ENCODE data around the gene CNN3. TPM values are rescaled to one million over a fixed set of nuclear protein-coding genes. Genes with fewer than 3 reads are reported as not detected.

Gene CNN3
- 197 TPM for total RNA-seq

DNA sequence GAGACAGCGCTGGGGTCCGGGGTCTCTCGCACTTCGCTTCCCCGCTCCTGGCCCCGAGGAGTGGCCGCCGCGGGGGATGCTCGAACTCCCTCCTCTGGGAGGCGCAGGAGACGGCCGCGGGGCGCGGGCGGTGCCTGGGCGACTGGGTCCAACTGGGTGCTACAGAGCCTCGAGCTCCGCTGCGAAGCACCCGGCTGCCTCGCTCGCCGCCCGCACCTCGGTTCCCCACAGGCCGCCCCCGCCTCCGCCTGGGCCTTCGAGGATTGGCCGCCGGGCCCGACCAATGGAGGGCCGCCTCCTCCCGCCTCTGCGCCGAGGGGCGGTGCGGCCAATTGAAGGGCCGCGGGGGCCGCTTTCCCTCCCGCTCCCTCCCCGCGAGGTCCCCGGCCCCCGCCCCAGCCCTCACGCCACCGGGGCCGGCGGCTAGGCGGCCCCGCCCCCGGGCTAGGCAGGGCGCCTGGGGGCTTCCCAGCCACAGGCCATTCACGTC is at the start of gene CNN3:
Gene CNN3 (minus strand): TSS at position 196 of the 490 bp plus-strand sequence. CDS start 216 bp downstream, outside the sequence.
- DNase-seq: peak; percentile 92

DNA sequence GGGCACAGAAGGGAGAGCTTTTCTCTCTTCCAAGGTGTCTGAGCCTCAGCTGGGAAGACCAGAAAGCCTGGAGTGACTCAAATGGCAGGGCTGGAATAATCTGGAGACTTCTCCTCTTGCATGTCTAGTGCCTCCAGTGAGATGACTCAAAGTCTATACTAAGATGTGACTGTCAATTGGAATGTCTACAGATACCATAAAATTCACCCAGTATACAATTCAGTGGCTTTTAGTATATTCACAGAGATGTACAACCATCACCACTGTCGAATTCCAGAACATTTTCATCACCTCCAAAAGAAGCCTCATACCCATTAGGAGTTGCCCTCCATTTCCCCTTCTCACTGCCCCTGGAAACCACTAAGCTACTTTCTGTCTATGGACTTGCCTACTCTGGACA is 47.9 kb upstream of the CNN3 start:
- peak; percentile 67 for DNase-seq

DNA sequence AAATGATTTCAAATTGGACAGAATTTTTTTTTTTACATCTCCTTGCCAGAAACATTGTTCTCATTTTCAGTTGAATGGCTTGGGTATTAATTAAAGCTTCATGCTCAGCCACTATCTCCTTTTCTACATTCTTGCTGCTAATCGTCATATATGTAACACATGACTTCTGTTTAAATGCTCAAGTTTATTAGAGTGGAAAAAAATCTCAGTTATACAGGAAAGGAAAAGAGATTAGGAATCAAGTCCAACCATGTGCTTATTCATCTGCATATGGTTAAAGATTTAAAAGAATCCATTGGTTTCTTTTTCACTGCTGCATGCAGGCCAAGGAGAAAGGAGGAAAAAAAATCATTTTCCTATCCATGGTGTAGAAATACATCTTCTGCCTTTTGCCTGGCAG is 47.3 kb upstream of the CNN3 start:
- peak; percentile 94 for DNase-seq

DNA sequence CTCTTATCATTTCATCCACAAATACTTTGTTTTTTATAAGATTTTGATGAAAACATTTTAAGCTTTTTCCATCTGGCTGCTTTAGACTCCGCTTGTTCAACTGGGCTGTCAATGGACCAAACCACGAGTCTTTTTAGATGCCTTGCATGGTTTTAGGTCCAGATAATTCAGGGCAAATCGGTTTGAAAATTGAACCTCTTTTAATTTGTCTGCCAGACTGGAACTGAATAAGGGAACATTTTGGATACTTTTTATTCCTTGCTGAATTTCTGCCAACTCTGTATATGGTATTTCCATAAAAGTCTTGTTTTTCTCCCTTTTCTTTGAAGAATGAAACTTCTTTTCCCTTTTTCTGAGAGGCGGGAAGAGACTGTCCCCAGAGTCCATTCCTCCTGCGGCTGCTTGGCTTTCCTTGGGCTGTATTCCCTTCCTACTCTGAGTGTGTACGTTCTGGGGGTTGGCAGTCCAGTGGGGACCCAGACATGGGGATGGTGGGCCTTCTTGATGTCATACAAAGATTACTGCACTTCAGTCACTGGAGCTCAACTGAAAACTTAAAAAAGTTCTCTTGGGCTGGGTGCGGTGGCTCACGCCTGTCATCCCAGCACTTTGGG is 46.5 kb upstream of the CNN3 start:
- peak; percentile 54 for DNase-seq

DNA sequence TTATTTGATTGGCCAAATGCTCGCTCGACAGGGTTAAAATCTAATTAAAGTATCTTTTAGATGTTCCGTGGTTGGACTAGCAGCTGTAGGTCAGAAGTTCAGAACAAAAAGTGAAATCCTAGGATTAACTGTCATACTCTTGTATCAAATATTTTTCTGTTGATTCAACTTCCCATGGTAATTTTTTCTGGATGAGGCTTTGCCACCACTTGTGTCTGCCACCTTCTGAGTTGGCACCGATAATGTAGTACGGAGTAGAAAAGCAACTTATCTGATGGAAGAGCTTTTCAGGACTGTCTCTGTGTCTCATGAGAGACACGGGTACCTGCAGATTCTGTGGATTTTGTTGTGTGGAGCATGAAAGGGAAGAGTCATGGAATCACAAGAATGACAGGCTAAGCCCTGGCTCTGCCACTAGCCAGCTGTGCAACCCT is 44.6 kb upstream of the CNN3 start:
- DNase-seq: no peak

DNA sequence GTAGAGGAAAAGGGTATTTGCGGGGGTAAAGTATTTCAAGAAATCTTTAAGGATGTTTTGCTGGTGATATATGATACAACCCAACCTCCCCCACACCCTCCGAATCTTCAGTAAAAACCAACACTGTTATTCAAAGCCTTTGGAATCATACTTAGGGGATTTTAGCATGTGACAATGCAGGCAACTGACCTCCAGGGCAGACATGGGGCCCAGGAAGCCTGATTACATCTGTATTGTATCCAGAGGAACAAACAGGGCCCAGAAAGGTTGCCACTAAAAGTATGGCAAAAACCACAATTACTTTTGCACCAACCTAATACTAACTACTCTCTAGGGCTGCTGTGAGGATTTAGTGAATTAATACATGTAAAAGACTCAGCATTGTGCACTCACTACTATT is 43.9 kb upstream of the CNN3 start:
- DNase-seq: no peak

DNA sequence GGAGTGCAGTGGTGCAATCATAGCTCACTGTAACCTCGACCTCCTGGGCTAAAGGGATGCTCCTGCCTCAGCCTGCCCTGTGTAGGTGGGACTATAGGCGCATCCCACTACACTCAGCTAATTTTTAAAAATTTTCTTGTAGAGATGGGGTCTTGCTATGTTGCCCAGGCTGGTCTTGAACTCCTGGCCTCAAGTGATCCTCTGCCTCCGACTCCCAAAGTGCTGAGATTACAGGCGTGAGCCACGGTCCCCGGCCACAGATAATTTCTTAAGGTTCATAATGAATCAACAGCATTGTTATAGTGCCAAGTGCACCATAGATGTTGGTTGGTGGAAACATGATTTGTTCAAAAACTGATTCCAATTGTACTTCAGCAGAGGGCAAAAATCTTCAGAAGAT is 42.2 kb upstream of the CNN3 start:
- DNase-seq: no peak

DNA sequence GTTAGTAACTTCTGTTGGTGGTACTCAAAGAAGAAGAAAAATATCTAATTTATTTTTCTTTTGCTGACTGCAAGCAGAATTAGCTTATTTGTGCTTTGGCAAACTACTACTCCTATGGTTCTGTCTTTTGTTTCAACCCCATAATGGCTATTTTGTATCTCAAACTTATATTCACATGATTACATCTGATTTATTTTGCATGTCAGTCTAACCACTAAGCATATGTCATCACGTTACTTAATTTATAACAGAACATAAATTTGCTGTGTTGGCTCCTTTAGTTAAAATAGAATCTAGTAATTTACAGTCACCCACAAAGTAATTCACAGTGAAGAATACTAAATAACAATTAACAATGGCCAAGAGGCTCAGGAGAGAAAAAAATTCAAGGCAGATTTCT is 39.1 kb upstream of the CNN3 start:
- no peak for DNase-seq

DNA sequence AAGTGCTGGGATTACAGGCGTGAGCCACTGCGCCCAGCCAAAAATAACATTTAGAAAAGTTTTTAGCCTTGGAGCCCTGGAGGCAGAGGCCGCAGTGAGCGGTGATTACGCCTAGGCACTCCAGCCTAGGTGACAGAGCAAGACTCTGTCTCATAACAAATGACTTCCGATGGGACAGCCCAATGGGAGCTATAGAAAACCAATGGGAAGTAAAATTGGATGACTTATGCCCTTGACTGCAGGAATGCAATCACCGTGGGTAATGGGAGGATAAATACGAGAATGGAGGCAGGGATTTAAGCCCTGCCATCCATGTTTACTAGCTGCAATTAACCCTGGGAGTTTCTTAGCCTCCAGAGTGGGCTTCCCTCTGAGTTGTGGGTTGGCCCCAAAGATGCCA is 37.0 kb upstream of the CNN3 start:
- DNase-seq: no peak

DNA sequence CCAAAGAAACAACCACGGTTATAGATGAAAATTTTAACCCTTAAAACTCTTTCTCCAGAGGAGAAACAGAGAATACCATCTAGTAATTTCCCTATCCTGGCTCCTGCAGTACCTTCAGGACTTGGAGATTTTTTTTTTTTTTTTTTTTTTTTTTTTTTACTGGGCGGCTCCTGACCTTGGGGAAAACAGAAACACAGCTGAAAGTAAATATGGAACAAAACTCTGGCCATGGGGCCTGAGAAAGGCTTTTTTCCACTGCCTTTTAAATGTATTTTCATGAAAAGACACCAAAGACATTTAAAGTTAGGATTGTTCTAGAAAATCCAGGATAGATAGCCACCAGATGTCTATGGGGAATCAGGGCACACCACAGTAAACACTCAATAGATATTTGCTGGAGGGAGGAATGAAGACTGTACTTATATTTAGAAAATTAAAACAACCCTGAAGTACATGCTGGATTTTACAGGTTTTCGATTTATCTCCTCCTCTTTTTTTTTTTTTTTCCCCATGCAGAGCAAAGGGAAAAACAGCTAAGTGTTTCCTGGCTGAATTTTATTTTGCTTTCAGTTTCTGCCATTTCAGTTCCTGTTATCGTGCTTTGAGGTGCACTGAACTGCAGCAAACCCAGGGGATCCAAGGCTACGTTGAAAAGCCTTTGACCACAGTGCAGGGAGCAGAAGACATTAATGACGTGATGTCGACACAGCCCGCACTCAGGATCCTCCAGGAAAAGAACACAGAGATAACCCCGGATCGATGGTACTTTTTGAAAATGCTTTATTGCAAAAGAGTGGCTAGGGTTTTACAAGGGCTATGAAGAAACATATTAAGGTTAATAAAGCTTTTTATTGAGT is 35.7 kb upstream of the CNN3 start:
- DNase-seq: peak; percentile 27

DNA sequence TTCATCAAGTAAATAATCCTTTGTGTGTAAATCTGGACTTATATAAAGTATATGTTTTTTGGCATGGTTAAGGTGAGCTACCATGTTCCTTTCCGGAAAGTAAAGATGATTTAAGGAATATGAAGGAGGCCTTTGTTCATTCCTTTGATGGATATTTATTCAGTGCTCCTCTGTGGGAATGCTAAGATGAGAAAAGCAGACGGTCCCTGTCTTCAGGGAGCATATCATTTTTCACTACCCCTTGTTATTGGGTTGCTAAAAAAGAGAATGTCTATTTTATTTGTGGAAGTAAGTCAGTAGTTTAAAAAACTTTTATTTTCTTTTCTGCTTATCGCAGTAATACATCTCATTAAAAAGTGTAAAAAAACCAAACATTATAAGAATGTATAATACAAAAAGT is 35.1 kb upstream of the CNN3 start:
- DNase-seq: no peak

DNA sequence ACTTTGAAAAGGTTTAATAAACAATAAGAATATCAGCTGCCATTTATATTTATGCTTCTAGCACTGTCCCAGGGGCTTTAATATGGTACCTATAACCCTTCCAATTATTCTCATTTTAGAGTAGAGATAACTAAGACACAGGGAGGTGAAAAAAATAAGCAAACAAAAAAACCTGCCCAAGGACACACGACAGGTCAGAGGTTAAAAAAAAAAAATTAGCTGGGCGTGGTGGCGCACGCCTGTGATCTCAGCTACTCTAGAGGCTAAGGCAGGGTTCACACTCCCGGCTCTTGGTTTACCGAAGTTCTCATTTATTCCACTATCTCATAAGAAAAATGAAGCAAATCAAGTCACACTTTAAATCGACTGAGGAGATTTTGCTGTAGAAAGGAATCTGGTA is 34.7 kb upstream of the CNN3 start:
- DNase-seq: no peak

DNA sequence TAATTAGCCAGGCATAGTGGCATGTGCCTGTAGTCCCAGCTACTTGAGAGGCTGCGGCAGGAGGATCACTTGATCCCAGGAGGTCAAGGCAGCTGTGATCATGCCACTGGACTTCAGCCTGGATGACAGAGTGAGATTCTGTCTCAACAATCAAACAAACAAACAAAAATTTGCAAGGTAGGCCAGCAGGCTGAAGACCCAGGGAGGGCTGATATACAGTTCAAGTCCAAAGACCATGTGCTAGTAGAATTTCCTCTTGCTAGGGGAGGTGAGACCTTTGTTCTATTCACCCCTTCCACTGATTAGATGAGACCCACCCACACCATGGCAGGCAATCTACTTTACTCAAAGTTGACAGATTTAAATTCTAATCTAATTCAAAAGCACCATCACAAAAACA is 31.2 kb upstream of the CNN3 start:
- no peak for DNase-seq

DNA sequence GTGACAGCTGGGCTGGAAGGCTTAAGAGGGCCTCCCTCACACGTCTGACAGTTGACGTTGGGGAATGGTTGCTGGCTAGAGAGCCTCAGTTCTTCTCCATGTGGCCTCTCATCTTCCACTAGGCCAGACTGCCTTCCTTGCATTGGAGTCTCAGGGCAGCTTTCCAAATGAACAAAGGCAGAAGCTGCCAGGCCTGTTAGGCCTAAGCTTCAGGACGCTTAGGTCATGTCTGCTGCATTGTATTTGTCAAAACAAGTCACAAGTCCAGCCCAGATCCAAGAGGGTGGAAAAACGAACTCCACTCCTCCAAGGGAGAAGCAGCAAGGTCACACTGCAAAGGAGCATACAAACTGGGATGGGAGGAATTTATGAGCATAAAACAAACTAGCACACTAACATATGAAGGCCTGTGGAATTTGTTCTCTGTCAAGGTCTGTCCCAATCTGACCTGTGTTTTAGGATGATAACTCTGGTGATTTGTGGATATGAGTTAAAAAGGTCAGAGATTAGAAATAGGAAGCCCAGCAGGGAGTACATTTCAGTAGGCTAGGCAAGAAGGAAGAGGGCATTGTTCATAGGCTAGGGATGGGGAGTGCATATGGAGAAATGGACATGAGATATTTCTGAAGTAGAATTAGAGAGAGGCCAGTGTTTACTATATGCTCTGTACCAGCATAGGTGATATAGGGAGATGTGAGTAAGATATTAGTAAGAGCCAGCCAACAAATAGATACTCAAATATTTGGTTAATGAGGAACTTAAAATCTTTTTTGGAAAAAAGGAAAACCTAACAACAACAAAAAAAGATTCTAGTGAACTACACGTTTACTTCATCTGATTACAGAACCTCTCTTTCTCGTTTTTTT is 29.1 kb upstream of the CNN3 start:
- DNase-seq: peak; percentile 47

DNA sequence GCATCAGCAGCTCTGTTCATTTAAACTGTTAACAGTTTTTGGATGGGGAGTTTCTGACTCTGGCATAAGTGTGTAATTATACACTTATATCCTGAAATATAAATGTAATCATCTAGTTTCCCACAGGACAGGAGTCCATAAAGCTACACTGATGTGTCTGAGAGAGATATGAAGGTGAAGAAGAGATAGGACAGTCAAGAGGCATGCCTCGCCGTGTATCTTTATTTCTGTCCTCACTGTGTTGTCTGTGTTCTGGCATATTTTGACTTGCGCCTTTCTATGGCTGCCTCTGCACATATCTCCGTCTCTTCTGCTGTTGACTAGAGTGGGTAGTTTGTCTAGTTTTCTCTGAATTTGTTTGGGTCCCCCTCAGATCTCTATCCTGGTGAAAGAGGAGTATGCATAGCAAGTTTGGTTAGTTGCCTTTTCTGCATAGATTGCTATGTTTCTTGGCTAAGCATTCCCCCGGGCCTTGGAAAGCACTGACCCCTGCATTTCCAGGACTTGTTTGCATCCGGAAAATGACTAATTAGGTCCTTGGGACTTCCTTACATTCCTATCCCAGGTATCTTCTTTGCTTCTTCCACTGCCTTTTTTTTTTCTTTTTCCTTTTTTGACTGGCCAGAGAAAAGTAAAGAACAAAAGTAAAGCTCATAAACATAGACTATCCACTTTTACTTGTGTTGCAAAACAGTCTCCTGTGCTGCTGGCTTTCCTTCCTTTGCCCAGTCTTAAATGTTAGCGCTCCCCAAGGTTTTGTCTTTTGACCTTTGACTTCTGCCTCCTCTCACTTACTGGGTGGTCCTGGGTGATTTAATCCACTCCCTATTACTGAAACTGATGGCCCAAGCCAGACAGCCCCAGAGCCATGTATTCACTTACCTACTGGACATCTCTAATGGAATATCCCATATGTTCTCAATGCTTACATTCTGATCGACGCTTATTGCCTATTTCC is 27.6 kb upstream of the CNN3 start:
- no peak for DNase-seq

DNA sequence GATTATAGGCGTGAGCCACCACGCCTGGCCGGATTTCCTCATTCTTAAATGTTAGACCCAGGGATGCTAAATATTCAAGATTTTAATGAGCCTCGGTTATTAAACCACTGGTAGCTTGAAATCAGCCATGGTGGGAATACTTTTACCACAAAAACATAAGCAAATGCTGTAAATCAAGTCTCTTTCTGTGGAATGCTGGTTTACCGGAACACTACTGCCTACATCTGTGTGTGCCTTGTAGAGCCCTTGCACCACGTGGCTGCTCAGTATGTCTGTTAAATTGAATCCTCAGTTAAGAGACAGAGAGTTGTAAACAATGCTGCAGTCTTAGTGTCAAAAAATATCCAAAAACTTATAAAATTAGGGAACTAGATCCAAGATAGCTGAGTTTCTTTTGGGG is 26.8 kb upstream of the CNN3 start:
- DNase-seq: peak; percentile 36

DNA sequence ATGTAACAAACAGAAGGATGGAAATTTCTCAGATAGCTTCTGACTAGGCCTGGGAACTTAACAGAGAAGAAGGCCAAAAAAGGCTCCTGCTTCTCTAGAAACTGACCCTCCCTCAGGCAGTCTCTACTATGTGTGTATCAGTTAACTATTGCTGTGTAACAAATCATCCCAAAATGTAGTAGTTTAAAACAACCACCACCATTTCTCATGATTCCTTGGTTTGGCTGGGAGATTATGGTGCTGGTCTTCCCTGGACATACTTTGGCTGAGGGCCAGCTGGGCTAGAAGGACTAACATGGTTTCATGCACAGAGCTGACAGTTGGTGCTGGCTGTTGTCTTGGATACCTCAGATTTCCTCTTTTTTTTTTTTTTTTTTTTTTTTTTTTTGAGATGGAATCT is 26.2 kb upstream of the CNN3 start:
- no peak for DNase-seq

DNA sequence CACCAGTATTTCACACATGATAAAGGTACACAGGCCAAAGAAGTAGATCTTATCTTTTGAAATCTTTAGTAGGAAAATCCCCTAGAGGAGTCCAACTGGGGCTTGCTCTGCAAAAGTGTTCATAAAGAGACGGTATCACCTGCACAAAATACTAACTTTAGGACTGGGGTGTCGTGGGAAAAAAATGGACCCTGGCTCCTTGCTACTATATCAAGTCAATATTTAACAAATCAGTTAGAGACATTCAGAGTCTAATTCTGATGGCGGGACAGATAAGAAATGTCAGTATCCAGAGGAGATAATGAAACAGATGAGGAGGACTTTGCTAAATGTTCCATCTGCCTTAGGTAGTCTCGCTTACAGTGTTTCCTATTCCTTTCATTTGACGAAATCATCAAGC is 25.6 kb upstream of the CNN3 start:
- DNase-seq: no peak

DNA sequence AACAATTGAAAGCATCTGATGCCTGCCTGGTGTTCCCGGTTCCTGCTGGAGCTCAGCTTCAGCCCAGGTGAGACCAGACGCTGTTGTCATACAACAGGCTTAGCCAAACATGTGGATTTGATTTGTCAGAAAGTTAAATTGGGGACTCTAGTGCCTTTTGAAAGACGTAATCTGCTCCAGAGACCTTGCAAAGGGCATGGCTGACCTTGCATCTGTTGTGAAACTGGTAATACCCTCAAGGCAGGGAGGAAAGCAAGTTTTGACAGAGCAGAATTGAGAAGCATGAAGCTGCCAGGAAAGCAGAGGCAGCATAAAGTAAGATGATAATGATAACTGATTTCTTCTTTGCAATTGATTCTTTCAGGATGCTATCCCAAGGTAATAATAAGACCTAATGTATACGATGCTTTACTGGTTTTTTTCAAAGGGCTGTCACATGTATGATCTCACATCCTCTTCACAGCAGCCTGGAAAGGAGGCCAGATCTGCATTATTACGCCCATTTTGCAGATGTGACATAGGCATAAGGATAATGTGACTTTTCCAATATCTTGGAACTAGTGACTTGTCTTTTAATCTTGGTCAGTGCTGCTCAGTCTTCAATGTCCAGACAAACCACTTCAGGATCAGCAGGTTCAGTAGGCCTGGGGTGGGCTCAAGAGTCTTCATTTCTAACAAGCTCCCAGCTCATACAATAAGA is 24.7 kb upstream of the CNN3 start:
- DNase-seq: no peak

DNA sequence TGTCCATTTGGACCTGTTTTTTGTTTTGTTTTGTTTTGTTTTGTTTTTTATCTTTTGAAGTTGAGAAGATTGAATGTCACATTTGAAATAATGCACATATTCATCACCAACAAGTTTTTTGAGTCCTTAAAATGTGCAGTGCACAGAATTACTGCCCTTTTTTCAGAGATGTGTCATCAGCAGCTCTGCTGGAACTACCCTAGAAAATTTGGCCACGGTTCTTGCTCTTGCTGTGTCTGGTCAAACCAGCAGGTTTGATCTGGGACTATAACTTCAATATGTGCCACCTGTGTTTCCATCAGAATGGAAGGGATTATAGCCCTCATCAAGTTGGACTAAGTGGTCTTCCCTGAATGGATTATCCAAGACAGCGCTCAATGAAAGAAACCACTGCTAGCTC is 24.1 kb upstream of the CNN3 start:
- no peak for DNase-seq

Measured in skin of body (tissue), 2 donors.